ENCODE results near the gene NMU. TPM values are rescaled to one million over a fixed set of nuclear protein-coding genes. Genes with fewer than 3 reads are reported as not detected.
"Not testable (repeated sequence)": the region's sequence is repeated elsewhere in the genome, so short reads cannot be mapped to it uniquely, and the experiment has no call there.

NMU gene
- total RNA-seq, 1 experiment from 2014 or later = 38.9 TPM

DNA sequence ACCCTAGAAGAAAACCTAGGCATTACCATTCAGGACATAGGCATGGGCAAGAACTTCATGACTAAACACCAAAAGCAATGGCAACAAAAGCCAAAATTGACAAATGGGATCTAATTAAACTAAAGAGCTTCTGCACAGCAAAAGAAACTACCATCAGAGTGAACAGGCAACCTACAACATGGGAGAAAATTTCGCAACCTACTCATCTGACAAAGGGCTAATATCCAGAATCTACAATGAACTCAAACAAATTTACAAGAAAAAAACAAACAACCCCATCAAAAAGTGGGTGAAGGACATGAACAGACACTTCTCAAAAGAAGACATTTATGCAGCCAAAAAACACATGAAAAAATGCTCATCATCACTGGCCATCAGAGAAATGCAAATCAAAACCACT, 12.0 kb downstream of the NMU start:
- DNase-seq (ENCODE audit: low spot score) = not testable (repeated sequence)

DNA sequence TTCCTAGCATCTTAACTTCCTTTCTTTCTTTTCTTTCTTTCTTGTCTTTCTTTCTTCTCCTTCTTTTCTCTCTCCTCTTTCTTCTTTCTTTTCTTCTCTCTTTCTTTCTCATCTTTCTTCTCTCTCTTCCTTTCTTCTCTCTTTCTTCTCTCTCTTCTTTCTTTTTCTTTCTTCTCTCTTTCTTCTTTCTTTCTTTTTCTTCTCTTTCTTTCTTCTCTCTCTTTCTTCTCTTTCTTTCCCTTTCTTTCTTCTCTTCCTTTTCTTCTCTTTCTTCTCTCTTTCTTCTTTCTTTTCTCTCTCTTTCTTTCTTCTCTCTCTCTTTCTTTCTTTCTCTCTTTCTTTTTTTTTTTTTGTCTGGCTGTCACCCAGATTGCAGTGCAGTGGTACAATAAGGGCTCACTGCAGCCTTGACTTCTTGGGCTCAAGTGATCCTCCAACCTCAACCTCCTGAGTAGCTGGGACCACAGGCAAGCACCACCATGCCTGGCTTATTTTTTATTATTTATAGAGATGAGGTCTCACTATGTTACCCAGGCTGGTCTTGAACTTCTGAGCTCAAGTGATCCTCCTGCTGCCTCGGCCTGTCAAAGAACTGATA, 17.5 kb downstream of the NMU start:
- DNase-seq (ENCODE audit: low spot score) = no peak

DNA sequence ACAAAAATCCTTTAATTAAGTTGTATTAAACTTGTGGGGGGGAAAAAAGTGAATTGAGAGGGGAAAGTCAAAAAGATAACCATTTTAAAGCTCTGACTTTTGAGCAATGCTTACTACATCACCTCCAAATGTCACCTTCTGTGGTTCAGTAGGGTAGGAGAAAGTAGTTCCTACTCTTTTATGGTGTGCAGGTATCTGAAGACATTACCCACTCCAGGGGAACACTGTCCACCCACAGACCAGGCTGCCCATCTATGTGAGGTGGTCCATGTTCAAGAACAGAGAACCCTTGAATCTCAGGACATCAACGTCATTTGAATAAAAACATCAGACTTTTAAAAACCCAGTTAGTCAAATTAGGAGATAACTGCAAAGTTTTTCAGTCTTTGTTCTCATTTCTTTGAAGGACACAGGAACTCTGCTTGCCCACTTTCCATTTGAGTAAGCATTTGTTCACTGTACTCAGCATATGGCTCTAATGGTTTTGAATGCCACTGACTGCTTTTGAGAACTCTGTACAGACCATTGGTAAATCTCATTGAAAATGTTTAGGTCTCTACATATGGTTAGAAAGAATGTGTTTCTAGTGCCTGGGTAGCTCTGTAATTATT, 18.4 kb downstream of the NMU start:
- no peak for DNase-seq (ENCODE audit: low spot score)

DNA sequence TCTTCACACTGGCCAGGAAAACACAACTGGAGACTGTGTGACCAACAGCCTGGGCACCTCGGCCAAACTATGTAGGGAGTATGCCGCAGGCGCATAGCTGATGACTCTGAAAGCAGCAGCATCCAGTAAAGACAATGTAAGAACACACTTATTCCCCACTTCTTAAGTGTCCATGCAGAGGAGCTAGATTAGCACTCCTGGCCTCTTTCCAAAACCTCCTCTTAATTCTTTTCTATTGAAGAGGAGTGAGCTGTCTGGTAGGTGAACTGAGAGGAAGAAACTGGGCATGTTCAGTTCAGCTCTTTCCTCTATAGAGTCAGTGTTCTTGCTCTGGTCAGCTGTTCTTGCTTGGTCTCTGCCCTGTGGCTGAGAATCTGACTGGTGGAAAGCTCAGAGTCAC, 21.1 kb downstream of the NMU start:
- DNase-seq (ENCODE audit: low spot score) = no peak

DNA sequence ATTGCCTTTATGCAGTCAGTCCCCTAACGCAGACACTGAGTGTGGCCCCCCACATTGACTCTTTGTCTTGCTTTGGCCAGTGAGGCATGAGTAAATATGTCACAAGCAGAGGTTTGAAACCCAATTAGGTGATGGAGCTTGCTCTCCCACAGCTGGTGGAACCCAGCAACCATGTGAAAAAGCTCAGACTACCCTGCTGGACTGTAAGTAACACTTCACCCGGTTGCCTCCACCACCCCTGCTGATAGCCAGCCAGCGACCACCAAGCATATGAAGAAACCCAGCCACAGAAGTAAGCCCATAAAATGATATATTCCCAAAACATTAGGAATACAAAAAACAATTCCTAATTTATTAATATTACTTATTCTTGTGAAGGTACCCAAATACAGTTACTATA, 22.5 kb downstream of the NMU start:
- no peak for DNase-seq (ENCODE audit: low spot score)

DNA sequence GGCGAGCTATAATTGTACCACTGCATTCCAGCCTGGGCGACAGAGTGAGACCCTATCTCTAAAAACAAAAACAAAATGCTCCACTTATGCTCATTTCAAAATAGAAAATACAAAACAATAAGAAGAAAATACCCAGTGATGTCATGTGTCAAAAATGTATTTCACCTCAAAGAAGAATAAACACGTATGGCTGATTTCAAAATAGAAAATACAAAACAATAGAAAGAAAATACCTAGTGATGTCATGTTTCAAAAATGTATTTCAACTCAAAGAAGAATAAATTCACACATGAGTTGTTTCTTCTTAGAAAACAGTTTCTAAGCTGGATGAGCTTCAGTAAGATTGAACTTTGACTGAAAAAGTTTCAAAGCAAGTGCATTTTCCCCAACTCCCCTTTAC, 23.8 kb downstream of the NMU start:
- no peak for DNase-seq (ENCODE audit: low spot score)

DNA sequence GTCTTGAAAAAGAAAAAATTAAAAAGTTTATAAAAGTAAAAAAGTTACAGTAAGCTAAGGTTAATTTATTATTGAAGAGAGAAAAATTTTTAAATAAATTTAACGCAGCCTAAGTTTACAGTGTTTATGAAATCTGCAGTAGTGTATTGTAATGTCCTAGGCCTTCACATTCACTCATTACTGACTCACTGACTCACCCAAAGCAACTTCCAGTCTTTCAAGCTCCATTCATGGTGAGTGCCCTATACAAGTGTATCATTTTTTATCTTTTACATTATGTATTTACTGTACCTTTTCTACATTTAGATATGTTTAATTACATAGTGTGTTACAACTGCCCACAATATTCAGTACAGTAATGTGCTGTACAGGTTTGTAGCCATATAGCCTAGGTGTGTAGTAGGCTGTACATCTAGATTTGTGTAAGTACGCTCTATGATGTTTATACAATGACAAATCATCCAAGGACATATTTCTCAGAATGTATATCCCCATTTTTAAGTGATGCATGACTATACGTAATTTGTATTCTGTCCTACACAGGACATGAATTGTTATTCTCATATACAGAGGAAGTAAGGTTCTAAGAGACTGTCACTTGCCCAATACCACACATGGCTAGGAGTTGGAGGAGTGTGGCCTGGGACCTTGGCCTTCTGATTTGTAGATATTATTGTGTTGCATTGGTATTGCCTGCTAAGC, 24.6 kb downstream of the NMU start:
- no peak for DNase-seq (ENCODE audit: low spot score)

DNA sequence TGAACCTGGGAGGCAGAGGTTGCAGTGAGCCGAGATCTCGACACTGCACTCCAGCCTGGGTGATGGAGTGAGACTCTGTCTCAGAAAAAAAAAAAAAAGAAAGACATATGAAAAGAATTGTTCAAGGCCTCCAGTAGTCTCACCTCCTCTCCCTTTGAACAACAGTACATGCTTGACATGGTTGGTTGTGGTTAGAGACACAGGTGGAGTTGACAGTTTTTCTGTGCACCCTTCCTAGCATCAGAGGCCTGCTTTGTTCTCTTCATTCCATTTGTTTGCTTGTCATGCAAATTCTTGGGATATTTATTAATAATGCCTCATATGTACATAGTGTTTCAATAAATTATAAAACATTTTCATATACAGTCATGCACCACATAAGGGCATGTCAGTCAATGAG, 25.7 kb downstream of the NMU start:
- DNase-seq (ENCODE audit: low spot score) = no peak

DNA sequence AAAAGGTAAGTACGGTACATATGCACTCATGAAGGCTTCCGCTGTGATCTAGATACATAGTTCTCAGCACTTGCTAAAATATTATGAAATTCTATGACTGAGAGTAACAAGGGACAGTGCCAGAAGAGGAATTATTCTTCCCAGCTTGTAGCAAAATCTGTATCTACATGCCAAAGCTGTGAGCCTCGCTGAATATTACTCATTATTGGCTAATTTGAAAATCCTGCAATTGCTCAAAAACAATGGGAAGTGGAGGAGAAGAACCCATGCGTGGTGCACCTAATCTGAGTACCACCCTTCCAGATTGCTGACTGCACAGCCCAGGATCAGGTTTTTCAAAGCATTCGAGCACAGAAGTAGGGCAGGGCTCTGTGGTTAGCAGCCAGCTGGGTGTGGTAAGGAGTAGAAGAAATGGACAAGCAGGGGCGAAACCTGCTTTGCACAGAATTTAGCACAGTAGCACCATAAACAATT, 26.7 kb downstream of the NMU start:
- no peak for DNase-seq (ENCODE audit: low spot score)

DNA sequence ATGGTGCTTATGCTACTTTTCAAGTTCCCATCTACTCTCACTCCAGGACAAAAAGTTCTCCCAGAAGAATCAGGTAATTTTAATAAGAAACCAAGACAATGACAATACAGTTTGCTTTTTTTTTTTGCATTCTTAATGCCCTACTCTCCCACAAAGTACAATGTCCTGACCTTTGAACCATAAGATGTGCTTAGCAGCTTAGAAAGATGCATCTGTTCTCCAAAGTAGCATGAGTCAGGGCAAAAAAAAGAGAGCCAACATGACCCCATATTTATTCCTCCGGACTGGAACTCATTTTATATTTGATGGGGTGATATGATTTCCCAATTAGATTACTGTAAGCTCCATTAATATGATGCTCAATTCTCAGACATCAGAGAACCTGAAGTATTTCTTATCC, 27.5 kb downstream of the NMU start:
- no peak for DNase-seq (ENCODE audit: low spot score)

DNA sequence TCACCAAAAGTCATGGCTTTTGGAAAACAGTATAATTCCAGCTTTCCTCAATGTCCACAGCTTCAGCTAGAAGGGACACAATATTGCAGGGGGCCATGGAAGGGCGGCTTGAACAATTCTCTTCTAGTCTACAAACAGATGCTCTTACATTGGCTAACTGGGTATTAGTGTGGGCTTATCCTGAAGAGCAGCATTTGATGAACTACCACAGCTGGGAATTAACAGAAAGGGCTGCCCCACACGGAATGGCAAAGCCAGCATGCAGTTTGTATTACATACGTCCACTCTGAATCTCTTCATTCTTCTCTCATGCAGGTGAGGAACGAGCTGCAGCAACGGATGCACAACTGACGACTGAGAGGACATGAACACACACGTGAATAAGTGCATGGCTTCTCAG, 31.1 kb downstream of the NMU start:
- no peak for DNase-seq (ENCODE audit: low spot score)

DNA sequence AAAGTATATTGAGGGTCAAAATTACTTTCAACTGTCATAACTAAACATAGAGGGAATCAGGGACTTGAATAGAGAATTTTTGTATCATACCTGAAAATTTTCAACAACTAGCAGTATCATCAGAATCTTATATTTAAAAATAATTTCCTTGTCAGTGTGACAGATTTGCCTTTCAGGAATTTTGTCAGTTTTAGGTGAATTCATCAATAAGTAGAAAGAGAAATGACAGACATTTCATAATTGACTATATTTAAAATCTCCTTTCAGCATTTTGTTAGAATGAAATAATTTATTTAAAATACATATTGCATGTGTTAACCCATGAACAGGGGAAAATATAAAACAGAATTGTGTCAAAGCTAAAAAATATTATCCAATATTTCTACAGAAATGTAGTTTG, 35.5 kb downstream of the NMU start:
- no peak for DNase-seq (ENCODE audit: low spot score)

DNA sequence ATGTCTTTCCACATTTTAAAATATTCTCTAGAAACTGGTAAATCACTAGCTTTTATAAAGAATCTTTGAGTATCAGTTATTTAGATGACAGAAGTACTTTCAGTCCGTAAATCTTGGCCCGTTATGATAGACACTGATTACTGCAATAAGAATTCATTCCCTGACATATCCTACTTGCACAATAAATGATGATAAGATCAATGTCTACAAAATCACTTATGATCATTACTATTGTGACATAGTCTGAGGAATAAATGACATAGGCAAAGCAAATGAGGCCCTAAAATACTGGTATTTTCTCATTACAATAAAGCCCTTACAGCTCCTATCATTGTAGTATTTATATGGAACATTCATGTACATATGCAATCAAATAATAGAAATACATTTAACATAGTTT, 37.5 kb downstream of the NMU start:
- no peak for DNase-seq (ENCODE audit: low spot score)

DNA sequence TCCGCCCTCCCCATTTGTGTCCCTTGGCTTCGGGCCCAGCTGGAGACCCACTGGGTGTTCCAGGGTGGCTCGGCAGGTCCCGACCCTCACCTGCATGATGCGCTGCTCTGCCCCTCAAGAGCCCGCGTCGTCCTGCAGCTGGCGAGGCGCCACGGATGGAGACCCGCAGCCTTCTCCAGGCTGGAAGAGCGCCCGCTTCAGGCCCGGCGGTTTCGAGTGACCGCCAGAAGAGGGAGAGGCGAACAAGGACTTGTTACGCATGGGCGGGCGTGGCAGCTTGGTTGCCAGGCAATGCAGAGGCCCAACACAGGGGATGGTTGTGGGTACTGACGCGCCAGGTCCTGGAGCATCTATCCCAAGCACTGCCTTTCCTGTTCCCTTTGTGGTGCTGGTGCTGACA, 44.1 kb downstream of the NMU start, which contains the start of gene PDCL2:
Gene PDCL2, minus strand, starts transcription at position 232 of the 400 bp plus-strand sequence. Its CDS starts 136 bp downstream, at position 96.
- DNase-seq (ENCODE audit: low spot score) = no peak

DNA sequence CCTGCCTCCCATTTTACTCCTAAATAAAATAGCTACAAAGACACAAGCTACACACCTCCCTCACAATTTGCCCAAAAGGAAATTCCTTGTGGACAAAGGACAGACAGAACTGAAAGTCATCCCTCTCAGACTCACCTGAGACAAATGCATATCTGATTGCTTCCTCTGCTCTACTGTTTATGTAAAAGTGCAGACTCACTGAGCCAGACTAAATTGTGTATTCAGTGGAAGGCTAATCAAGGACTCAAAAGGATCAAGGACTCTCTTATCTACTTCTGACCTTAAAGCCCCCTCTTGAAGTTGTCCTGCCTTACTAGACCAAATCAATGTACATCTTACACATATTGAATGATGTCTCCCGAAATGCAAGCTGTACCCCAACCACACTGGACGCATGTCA, 47.9 kb downstream of the NMU start:
- no peak for DNase-seq (ENCODE audit: low spot score)

DNA sequence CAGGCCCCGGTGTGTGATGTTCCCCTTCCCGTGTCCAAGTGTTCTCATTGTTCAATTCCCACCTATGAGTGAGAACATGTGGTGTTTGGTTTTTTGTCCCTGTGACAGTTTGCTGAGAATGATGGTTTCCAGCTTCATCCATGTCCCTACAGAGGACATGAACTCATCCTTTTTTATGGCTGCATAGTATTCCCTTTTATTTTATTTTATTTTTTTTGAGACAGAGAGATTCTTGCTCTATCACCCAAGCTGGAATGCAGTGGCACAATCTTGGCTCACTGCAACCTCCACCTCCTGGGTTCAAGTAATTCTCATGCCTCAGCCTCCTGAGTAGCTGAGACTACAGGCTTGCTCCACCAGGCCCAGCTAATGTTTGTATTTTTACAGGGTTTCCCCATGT, 53.3 kb downstream of the NMU start:
- not testable (repeated sequence) for DNase-seq (ENCODE audit: low spot score)

DNA sequence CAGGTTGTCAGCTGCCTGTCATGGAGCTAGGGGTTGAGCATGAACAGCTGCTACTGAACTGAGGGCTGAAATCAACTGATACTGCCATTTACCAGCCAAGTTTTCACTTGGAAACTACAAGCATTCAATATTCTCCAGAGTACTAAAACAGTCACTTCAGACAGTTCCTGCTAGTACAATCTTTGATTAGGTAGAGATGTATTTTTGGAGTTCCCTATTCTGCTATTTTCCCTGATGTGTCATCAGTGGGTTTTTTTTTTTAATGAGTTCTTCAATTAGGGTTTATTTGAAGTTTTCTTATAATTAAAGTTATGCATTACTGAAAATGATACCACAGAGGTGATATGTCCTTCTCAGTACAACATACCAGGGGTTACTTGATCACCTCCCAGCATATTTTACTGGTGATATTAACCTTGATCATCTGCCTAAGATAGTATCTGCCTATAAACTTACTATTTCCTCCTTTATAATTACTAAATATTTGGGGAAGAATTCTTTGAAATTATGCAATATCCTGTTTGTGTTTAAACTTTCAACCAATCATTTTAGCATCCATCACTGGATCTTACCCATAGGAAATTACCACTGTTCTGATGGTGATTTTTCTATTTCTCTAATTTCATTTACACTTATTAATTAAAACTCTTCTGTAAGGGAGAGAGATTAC, 57.6 kb downstream of the NMU start:
- no peak for DNase-seq (ENCODE audit: low spot score)

DNA sequence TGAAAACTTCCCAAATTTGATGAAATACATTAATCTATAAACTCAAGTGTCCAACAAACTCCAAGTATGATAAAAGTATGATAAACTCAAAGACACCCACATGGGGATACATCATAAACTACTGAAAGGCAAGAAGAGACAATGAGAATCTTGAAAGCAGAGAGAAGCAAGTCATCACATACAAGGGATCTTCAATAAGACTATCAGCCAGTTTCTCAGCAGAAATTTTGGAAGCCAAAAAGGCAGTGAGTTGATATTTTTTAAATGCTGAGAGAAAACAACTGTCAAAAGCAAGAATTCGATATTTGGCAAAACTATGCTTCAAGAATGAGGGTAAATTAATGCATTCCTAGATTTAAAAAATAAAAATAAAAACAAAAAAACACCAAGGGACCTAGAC, 60.6 kb downstream of the NMU start:
- DNase-seq (ENCODE audit: low spot score) = no peak

DNA sequence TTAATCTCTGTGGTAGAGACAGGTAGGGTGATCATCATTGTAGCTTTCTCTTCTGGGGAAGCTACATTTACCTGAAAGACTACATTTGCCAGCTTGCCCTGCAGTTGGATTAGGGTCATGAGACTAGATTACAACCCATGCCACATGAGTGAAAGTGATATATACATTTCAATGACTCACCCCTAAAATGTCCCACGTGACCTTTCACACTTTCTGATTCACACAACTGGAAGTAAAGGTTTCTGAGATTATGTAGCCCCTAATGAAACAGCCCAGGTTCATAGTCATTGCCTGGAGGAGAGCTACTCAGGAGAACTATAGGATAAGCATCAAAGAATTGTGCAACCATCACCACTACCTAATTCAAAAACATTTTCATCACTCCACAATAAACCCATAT, 61.8 kb downstream of the NMU start:
- no peak for DNase-seq (ENCODE audit: low spot score)

DNA sequence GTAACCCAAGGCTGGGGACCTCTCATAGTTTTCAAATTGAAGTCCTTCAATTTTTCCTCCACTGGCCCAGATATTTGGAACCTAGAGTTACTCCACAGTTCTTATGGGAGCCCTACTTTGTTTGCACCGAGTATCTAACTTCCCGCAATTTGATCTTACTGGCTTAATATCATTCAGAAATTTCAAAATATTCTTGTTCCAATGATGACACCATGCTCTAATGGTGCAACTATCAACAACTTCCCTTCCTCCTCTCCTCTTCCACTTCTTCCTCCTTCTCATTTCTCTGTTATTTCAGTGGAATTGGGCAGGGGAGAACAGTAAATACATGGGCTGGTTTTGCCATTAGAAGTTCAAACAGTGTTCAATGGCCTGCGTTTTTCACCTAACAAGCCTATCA, 64.3 kb downstream of the NMU start:
- no peak for DNase-seq (ENCODE audit: low spot score)

DNA sequence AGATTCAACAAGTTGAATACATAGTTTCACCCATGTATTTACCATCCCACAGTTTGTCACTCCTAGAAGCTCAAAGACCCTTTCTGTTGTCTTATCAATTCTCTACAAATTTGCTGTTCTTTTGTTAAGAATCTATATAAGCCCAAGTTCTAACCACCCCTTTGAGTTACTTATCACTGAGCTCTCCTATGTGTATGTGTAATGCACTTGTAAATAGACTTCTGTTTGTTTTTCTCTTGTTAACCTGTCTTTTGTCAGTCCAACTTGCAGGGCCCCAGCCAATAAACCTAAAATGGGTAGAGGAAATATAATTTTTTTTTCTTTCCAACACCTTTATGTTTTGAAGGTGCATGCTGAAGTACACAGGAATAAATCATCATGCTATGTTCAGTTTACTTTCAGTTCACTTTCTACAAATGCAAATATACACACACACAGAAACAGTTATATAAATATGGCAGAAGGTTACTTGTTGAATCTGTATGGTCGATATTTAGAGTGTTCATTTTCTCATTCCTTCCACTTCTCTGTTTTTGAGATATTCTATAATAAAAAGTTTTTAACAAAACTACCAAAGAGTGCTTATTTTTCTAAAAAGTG, 67.1 kb downstream of the NMU start:
- DNase-seq (ENCODE audit: low spot score) = no peak

DNA sequence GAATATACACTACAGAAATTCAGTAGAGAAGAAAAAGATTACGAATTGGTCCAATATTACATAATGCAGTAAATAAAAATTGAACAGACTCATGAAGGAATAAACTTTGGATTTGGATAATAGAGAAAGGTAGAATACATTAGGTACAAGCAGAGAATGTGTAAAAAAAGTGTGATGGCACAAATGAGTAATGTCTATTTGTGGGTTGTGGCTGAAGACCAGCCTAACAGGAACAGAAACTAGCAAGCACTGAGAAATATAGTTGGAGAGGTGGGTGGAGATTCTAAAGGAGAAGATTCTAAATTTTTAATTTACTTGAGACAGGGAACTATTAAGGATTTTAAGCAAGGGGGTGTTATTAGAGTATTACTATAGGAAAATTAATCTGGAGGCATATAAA, 74.2 kb downstream of the NMU start:
- DNase-seq (ENCODE audit: low spot score) = no peak
